ENCODE results near the gene ATG9A.

Gene ATG9A

GRCh38 chr2:219221957-219222518 is 7.4 kb downstream of the ATG9A start:
- DNase-seq, result no peak

DNA sequence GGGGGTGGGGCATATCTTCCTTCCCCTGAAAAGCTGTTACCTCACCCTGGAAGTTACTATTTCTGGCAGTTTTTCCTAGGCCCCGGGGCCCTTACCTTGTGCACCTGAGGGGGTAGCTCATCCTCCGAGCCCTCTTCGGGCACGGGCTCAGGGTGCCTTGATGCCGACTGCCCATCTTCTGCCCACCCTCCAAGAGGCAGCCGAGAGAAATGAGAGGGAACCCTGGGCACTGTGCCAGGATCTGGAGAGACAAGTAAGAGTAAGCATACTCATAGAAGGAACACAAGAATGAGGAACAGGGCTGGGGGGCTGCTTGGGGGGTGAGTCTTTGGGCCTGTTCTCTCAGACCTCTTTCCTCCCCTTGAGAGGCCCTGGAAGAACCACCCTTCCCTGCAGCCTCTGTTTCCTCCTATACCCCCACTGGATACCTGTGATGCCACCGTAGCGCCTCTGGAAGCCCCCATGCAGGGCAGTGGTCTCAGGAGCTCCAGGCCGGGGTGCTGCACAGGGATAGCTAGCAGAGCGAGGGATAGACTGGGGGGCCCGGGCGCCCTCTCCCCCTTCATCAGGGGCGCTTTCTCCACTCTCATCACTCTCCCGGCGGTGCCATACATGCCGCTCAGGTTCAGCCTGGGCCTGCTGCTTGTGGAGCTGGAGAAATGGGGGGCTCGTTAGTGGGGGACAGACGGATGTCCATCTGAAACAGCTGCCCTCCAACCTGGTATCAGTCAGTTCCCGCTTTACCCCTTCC is 8.6 kb downstream of the ATG9A start:
- DNase-seq, result no peak

- DNase-seq, result no peak
These were observed 9.5 kb downstream of the ATG9A start for GRCh38 chr2:219219784-219220532.

GRCh38 chr2:219218732-219219701 is 10.4 kb downstream of the ATG9A start, which contains the start of gene ABCB6:
TSS of gene ABCB6 (minus strand) at chr2:219218958. CDS start at chr2:219218673, 285 bp downstream.
- peak; percentile 91 for DNase-seq

DNA sequence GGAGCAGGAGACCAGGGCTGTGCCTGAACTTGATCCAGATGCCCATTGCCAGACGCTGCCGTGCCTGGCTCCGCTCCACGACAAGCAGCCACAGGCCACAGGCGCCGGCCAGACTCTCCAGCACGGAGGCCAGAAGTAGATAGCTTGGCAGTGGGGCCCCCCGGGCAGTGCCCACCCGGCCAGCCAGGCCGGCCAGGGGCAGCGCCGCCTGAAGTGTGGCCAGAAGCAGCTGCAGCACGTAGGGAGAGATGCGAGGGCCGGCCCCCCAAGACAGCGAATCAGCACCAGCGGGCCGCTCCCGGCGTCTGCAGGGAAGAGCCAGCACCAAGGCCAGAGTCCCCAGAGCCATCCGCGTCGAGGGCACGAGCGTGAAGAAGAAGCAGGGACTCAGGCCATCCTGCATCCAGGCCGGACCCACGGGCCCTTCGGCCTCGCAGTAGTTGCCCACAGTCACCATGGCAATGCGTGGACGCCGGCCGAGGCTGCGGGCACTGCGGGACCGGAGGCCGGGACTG is 11.2 kb downstream of the ATG9A start:
- peak; percentile 59 for DNase-seq

DNA sequence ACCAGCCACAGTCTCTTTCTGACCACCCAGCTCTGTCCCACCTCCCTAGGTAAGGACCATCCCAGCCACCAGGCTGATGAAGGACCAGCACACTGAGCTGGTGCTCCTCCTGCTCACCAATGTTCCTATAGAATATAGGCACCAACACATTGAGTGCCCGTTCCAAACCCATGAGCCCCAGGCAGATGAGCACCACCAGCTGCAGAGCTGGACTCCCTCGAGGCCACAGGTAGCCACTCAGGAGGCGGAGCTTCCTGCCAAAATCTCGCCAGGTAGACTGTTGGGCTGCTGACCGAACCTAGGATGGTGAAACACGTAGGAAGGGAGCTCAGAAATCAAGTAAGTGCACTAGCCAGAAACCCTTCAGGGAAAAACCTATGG is 12.9 kb downstream of the ATG9A start:
- no peak for DNase-seq

GRCh38 chr2:219215871-219216534 is 13.4 kb downstream of the ATG9A start:
- DNase-seq, result no peak

- no peak for DNase-seq
These were observed 14.7 kb downstream of the ATG9A start for GRCh38 chr2:219214786-219215185.

DNA sequence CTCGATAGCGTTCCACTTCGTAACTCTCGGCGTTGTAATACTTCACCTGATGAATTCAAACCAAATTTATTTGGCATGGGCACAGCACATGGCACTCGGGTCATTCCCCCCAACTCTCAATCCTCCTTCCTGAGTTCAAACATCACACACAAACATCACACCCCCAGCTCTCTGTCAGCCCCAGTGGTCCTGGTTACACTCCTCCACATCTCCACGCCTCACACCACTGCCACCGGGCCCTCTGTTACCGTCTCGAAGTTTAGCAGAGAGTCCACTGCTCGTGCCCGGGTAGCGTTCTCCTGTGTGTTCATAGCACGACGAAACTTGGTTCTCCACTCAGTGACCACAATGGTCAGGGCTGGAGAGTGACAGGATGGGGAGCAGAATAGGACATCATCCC is 15.3 kb downstream of the ATG9A start:
- no peak for DNase-seq

GRCh38 chr2:219213486-219214071 is 15.9 kb downstream of the ATG9A start:
- DNase-seq, result no peak

GRCh38 chr2:219213026-219213415 is 16.4 kb downstream of the ATG9A start:
- DNase-seq, result no peak

DNA sequence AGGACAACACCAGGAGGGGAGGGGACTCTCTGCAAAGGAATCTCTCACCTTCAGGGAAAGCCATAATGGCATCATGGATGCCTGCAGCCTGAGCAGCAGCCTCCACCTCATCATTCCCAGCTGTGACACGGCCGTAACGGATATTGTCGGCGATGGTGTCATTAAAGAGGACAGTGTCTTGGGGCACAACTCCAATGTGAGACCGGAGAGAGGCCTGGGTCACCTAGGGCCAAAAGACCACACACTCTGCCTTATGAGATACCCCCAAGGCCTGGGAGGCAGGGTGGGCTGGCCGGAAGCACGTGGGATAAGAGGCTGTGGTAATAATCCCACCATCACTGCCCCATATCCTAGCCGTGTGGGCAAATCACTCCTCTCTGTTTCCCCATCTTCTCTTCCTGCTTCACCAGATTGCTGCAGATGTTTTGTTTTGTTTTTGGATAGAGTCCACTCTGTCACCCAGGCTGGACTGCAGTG is 18.5 kb downstream of the ATG9A start:
- DNase-seq, result no peak

DNA sequence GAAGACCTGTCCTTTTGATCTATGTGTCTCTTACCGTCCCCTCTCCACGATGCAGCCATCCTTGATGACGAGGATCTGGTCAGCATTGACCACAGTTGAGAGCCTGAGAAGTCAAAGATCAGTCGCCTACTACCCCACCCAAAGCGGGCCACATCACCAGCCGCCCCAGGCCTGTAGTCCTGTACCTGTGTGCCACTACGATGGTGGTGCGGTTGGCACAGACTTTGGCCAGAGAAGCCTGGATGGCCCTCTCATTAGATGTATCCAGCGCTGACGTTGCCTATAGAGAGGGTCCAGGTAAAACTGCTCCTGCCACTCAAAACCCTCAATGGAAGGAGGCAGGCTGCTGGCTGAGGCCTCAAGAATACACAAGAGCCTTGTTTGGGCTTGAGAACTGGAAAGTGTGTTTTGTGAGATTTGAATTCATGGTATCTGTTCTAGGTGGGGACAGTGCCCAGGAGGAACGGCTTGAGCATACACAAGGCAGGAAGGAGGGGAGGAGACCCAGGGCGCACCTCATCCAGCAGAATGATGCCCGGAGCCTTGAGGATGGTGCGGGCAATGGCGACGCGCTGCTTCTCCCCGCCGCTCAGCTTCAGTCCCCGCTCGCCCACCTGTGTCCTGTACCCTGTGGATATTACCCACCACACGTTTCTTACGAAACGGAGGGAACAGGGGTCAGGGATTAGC is 19.1 kb downstream of the ATG9A start:
- DNase-seq, result no peak

GRCh38 chr2:219209236-219210195 is 19.9 kb downstream of the ATG9A start:
- no peak for DNase-seq

DNA sequence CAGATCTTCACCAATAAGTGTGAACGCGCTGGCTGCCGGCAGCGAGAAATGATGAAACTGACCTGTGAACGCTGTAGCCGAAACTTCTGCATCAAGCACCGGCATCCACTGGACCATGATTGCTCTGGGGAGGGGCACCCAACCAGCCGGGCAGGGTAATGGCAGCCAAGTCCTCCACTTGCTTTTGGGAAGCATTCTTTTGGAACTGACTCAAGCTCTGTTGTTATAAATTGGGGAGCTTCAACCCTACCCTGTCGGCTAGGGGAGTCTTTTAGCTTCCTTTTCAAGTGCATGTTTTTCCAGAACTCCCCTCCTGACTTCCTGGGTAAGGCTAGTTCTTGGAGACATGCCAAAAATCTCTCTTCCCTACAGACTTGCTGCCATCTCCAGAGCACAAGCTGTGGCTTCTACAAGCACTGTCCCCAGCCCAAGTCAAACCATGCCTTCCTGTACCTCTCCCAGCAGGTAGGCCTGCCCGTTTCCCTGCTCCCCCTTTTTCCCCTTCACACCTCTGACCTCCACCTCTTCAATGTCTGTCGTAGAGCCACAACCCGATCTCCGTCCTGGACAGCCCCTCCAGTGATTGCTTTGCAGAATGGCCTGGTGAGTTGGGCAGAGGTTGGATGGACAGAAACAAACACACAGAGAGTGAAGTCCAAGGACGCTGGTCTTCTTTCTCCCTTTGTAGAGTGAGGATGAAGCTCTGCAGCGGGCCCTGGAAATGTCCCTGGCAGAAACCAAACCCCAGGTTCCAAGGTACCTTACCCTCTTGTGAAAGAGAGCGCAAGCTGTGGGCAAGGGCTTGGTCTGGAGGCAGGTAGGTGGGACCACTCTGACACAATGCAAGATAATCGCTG is 21.3 kb downstream of the ATG9A start:
- no peak for DNase-seq

- no peak for DNase-seq
These were observed 22.1 kb downstream of the ATG9A start for GRCh38 chr2:219207134-219207883.

DNA sequence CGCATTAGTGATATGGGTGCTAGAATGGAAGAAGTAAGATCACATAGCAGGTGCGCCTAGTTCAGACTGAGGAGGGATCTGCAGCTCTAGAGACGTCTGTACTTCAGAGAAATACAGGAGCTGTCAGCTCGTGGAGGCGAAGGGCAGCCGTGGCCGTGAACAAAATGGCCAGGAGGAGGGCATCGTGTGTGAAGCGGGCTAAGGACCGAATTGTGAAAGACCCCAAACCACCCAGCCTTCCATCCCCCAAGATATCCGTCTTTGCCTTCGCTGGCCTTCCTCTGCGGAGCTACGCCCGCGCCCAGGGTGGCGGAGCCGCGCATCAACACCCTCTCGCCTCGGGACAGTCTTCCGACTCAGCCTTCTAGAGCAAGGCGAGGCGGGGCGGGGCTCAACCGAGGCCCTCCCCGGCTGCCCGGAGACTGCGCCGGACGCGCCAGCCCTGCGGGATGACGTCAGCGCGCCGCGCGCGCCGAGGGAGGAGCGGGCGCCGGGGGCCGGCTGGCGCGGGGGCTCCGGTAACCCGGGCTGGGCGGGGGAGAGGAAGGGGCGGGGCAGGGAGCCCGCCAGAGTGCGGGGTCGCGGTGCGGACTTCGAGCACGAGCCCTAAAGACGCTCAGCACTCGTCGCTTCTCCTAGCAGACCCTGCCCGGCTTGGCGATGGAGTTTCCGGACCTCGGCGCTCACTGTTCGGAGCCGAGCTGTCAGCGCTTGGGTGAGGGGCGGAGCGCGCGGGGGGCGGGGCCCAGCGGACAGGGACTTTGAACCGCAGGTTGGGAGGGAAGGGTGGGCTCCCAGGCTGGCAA is 22.9 kb downstream of the ATG9A start, which contains the start of gene ZFAND2B:
ZFAND2B (plus strand) TSS at position 455 of the 806 bp plus-strand sequence; CDS start at position 661, 206 bp downstream.
- DNase-seq, result peak; percentile 90
